Measurements from ENCODE around the gene CARS1.
"Not testable (repeated sequence)": the region's sequence is repeated elsewhere in the genome, so short reads cannot be mapped to it uniquely, and the experiment has no call there.

The CARS1 gene

GRCh38 chr11:3090096-3090901, 33.1 kb upstream of the CARS1 start:
- DNase-seq (ENCODE audit: low read depth in 1 of 2, low spot score in 1 of 2): no peak

- no peak for DNase-seq (ENCODE audit: low read depth in 1 of 2, low spot score in 1 of 2)
Observed at GRCh38 chr11:3089236-3090061, 32.2 kb upstream of the CARS1 start.

DNA sequence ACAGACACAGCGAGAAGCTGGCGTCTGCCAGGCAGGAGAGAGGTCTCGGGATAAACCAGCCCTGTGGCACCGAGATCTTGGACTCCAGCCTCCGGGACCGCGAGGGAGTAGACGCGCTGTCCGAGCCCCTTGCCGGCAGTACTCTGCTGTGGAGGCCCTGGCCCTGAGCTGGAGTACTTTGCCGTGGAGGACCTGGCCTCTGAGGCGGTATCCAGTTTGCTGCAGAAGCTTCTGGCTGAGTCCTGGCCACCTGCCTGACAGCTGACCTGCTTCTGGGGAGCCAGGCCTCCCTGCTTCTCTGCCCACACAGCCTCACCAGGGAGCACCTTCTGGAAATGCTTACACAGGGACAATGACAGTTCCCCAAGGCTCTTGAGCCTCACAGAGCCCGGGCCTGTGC, 31.6 kb upstream of the CARS1 start:
- DNase-seq (ENCODE audit: low read depth in 1 of 2, low spot score in 1 of 2): no peak

DNA sequence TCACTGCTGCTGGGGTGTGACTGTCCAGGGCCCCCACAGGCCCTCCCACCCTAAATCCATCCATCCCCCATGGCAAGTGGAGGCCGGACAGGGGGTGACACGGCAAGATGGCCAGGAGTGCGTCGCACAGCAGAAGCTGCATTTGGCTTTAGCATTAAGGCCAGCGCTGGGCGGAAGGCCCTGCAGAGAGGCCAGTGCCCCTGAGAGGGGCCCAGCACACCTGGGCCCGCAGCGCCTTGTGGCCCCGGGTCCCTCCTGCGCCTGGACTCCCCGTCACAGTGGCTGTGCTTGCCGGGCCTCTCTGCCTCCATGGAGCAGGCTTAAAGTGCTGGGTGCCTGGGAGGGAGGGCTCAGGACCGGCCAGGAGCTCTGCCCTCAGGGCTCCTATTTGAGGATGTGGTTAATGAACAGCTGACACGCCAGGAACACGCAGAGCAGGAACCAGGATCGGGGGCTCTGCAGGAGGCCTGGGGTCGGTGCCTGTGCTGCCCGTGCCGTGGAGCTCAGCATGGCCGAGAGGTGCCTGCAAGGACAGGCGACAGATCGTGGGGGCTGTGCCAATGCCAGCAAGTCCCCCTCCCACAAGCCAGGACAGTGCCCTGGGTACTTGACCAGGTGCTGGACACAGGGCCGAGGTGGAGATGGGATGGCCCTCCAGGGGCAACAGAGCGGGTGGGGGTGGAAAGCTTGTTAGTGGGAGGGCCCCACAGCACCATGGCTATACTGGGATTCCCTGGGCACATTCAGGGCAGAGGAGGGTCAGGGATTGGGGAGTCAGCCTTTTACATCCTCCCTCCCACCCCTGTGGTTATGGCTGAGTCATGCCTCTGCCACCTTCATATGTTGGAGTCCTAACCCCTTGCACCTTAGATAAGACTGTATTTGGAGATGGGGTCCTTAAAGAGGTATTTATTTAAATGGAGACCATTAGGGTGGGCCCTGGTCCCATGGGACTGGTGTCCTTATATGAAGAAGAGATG, 30.9 kb upstream of the CARS1 start:
- no peak for DNase-seq (ENCODE audit: low read depth in 1 of 2, low spot score in 1 of 2)

GRCh38 chr11:3087373-3087772, 30.1 kb upstream of the CARS1 start:
- no peak for DNase-seq (ENCODE audit: low read depth in 1 of 2, low spot score in 1 of 2)

DNA sequence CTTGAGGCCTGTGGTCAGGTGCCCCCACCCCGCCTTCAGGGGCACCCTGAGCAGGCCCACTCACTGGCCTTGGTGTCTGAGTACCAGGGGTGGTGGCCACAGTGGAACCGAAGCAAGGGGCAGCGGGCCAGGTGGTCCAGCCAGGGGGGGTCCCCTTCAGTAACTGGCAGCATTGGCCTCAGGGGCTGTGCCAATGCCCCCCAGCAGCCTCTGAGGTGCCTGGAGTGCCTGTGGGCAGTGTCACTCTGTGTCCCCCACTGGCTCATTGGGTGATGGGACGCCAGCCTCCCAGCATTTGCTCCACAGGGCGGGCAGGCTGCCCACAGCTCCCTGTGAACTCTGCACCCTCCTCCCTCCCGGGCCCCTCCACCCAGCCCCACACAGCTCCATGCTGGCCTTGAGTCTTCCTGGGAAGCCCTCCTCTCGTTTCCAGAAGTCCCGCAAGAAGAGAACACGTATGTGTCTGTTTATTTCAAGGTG, 29.5 kb upstream of the CARS1 start:
- DNase-seq (ENCODE audit: low read depth in 1 of 2, low spot score in 1 of 2): no peak

GRCh38 chr11:3086114-3086513, 28.9 kb upstream of the CARS1 start:
- DNase-seq (ENCODE audit: low read depth in 1 of 2, low spot score in 1 of 2): no peak

DNA sequence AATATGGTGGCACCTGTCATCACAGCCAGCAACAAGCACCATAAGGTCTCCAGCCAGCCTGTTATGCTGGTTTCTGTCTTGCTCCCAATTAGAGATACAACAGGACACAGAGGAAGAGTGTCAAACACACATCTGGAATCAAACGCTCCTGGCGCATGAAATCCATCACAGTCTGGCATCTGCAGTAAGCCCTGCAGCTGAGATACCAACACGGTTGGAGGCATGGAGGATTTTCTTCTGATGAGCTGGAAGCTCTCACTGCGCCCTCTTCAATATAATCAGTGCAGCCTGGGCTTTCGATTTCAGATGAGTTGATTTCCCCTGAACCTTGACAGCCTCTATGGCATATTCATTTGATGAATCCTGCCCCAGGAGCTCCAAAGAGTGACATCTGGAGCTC, 27.8 kb upstream of the CARS1 start:
- no peak for DNase-seq (ENCODE audit: low read depth in 1 of 2, low spot score in 1 of 2)

DNA sequence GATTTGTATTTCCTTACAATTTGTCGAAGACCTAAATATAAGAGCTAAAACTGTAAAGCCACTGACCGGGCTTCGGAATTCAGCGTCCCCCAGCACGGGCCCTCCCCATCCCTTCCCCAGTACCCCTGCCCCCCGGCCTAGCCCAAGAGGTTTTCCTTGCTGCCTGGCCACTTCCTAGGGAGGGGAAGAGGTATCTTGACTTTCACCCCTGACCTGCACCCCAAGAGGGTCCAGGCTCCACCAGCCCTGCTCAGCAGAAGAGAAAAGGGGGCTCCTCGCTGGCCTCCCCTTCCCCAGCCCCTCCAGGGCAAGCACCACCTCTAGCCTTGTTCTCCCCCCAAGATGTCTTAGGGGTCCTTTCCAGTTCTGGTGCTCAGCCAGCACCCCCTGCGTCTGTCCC, 26.1 kb upstream of the CARS1 start:
- DNase-seq (ENCODE audit: low read depth in 1 of 2, low spot score in 1 of 2): no peak

DNA sequence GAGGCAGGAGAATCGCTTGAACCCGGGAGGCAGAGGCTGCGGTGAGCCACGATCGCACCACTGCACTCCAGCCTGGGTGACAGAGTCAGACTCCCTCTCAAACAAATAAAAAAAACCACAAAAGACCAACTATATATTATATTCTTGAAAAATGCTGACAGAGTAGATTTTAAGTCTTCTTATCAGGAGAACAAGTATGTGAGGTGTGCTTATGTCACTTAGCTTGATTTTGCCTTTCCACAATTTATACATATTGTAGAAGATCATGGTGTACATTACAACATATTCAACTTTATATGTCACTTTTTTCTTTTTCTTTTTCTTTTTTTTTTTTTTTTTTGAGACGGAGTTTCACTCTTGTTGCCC, 24.1 kb upstream of the CARS1 start:
- no peak for DNase-seq (ENCODE audit: low read depth in 1 of 2, low spot score in 1 of 2)

DNA sequence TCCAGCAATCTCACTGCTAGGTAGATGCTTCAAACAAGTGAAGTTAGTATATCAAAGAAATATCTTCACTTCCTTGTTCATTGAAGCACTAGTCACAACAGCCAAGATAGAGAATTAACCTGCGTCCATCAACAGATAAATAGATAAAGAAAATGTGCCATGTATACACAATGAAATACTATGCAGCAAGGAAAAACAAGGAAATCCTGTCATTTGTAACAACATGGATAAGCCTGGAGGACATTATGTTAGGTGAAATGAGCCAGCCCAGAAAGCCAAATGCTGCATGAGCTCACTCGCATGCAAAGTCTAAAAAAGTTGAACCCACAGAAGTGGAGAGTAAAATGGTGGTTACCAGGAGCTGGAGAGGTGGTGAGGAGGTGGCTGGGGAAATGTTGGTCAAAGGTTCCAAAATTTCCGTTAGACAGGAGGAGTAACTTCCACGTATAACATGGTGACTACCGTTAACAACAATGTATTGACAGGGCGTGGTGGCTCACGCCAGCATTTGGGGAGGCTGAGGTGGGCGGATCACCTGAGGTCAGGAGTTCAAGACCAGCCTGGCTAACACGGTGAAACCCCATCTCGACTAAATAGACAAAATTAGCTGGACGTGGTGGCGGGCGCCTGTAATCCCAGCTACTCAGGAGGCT, 23.6 kb upstream of the CARS1 start:
- DNase-seq (ENCODE audit: low read depth in 1 of 2, low spot score in 1 of 2): no peak

- DNase-seq (ENCODE audit: low read depth in 1 of 2, low spot score in 1 of 2): no peak
Observed at GRCh38 chr11:3080104-3080503, 22.9 kb upstream of the CARS1 start.

DNA sequence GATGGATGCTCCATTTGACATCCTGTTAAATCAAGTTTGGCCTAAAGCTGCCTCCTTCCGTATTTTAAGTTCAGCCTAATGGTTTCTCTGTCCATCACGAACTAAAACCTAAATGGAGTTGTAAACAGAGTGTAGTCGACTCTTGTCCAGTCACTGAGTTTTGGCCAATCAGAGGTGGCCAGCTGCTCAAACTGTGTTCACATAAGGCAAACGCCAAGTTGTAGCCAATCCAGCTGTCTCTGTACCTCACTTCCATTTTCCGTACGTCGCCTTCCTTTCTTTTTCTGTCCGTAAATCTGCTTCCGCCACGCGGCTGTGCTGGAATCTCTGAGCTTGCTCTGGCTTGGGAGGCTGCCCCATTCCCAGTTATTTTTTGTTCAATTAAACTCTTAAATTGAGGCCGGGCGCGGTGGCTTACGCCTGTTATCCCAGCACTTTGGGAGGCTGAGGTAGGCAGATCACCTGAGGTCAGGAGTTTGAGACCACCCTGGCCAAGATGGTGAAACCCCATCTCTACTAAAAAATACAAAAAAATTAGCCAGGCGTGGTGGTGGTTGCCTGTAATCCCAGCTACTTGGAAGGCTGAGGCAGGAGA, 20.7 kb upstream of the CARS1 start:
- DNase-seq (ENCODE audit: low read depth in 1 of 2, low spot score in 1 of 2): no peak

DNA sequence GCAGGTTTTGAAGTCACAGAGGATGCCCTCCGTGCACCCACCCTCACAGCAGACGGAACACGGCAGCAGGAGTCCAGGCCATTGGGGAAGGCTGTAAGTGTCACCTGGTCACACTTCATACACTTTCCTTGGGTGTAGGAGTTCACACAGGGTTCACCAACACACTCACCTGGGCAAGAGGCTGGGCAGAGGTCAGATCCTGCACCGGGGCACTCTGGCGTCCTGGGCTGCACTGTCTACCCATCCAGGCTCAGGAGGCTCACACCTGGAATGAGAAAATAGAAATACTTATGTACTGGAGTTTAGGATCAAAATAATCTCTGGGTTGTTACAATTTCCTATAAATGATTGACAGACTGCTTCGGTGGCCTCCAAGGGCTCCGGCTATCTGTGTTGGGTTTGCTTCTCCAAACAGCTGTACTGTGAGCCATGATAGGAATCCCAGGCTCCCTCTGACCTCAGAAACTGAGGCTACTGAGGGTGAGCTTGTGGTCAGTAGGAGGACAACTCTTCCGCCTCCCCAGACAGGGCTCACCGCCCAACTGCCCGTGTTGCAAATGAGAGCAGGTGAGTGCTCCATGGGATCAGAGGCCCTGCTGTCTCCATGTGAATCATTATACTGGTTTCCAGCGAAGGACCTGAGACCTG, 20.1 kb upstream of the CARS1 start:
- no peak for DNase-seq (ENCODE audit: low read depth in 1 of 2, low spot score in 1 of 2)

GRCh38 chr11:3074912-3075589, 17.8 kb upstream of the CARS1 start:
- no peak for DNase-seq (ENCODE audit: low read depth in 1 of 2, low spot score in 1 of 2)

- no peak for DNase-seq (ENCODE audit: low read depth in 1 of 2, low spot score in 1 of 2)
Observed at GRCh38 chr11:3073029-3073435, 15.8 kb upstream of the CARS1 start.

DNA sequence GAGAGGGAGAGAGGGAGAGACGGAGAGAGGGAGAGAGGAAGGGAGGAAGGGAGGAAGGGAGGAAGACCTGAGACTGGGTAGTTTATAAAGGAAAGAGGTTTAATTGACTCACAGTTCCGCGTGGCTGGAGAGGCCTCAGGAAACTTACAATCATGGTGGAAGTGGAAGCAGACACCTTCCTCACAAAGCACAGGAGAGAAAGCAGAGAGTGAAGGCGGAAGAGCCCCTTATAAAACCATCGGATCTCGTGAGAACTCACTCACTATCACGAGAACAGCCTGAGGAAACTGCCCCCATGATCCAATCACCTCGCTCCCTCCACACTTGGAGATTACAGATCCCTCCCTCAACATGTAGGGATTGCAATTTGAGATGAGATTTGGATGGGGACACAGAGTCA, 12.2 kb upstream of the CARS1 start:
- DNase-seq (ENCODE audit: low read depth in 1 of 2, low spot score in 1 of 2): no peak

GRCh38 chr11:3066308-3066707, 9.1 kb upstream of the CARS1 start:
- not testable (repeated sequence) for DNase-seq (ENCODE audit: low read depth in 1 of 2, low spot score in 1 of 2)

GRCh38 chr11:3064709-3065108, 7.5 kb upstream of the CARS1 start:
- DNase-seq (ENCODE audit: low read depth in 1 of 2, low spot score in 1 of 2): not testable (repeated sequence)
